OCI-LY3 (cell line): ENCODE results near the gene DIAPH2.

Experiments
- H2AFZ ChIP-seq: fragments of 200-600, 300-600 bp; shearing (Covaris generic); 2 replicates; pipeline ENCODE4 v1.6.0; 2014; ENCODE audit warnings: antibody characterized with exemption, low read depth, low read length
- H3K27ac ChIP-seq: fragments of 200-600, 300-600 bp; sonication (generic); 2 replicates; pipeline ENCODE4 v1.5.1; 2014; ENCODE audit warnings: mild to moderate bottlenecking, low read length, moderate library complexity, mixed read lengths
- H3K27me3 ChIP-seq: fragments of 200-600, 300-600 bp; sonication (generic); 2 replicates; pipeline ENCODE4 v1.6.1; 2014; ENCODE audit warnings: low read depth, low read length, mixed read lengths
- H3K36me3 ChIP-seq: fragments of 200-600, 300-600 bp; sonication (generic); replicated peaks from 2 replicates; pipeline ENCODE3; 2014; ENCODE audit warnings: low read depth, low read length, mixed read lengths
- H3K4me1 ChIP-seq: fragments of 300-600, 200-600 bp; sonication (generic); 2 replicates; pipeline ENCODE4 v1.6.1; 2014; ENCODE audit warnings: low read length, mixed read lengths
- H3K4me2 ChIP-seq: fragments of 200-600, 300-600 bp; sonication (generic); 2 replicates; pipeline ENCODE4 v1.6.1; 2014; ENCODE audit warnings: low read length, mixed read lengths
- H3K4me3 ChIP-seq: fragments of 300-600, 200-600 bp; sonication (generic); 2 replicates; pipeline ENCODE4 v1.5.1; 2014; ENCODE audit warnings: antibody characterized with exemption, mild to moderate bottlenecking, low read length, moderate library complexity
- H3K79me2 ChIP-seq: fragments of 300-600, 200-600 bp; shearing (Covaris generic); 2 replicates; pipeline ENCODE4 v1.6.1; 2014; ENCODE audit warnings: mild to moderate bottlenecking, low read length, mixed read lengths
- H3K9ac ChIP-seq: fragments of 300-600, 200-600 bp; shearing (Covaris generic); 2 replicates; pipeline ENCODE4 v1.6.0; 2014; ENCODE audit warnings: mild to moderate bottlenecking, low read length, moderate library complexity
- H3K9me3 ChIP-seq: fragments of 200-600, 300-600 bp; shearing (Covaris generic); 2 replicates; pipeline ENCODE4 v1.6.1; 2014; ENCODE audit warnings: low read length, mixed read lengths; ENCODE audit not compliant: insufficient read depth
- H4K20me1 ChIP-seq: fragments of 200-600, 300-600 bp; sonication (generic); 2 replicates; pipeline ENCODE4 v1.6.1; 2016; ENCODE audit warnings: low read length, mixed read lengths; ENCODE audit not compliant: insufficient read depth
- CTCF ChIP-seq: fragments of 200-600, 300-600 bp; sonication (generic); IDR thresholded peaks from 2 replicates; pipeline ENCODE4 v1.5.1; 2014; ENCODE audit warnings: antibody characterized with exemption, low read length, low read depth
- EZH2phosphoT487 ChIP-seq: fragments of 200-600 bp; shearing (Covaris generic); IDR thresholded peaks from 2 replicates; pipeline ENCODE4 v1.6.1; 2018; ENCODE audit warnings: antibody characterized with exemption, mixed run types, low read depth

The DIAPH2 gene

GRCh38 chrX:97474933-97475332 lies 790.3 kb downstream of the DIAPH2 start:
- Histone ChIP-seq H3K4me1 (no peaks in the 10 kb centered on the region), H3K27me3 (no peaks in the 10 kb centered on the region), H3K79me2 (no peaks in the 10 kb centered on the region), H3K9me3 (no peaks in the 10 kb centered on the region), H3K4me2 (no peak overlapping the region), H4K20me1 (no peaks in the 10 kb centered on the region), H3K36me3 (no peaks in the 10 kb centered on the region), H3K9ac (no peak overlapping the region), H3K4me3 (no peak overlapping the region), H2AFZ (no peak overlapping the region), H3K27ac (no peak overlapping the region)
- TF ChIP-seq EZH2phosphoT487 = no peak
- TF ChIP-seq CTCF = no peak

- Histone ChIP-seq H3K27ac (no peak overlapping the region), H3K9me3 (no peaks in the 10 kb centered on the region), H4K20me1 (no peaks in the 10 kb centered on the region), H2AFZ (no peak overlapping the region), H3K79me2 (no peaks in the 10 kb centered on the region), H3K4me3 (no peak overlapping the region), H3K4me1 (no peaks in the 10 kb centered on the region), H3K4me2 (no peak overlapping the region), H3K27me3 (no peaks in the 10 kb centered on the region), H3K9ac (no peak overlapping the region), H3K36me3 (no peaks in the 10 kb centered on the region)
- TF ChIP-seq EZH2phosphoT487 = no peak
- TF ChIP-seq CTCF = no peak
These were observed 794.7 kb downstream of the DIAPH2 start for GRCh38 chrX:97479106-97479890.

GRCh38 chrX:97481228-97481627 lies 796.6 kb downstream of the DIAPH2 start:
- Histone ChIP-seq H3K4me3 (no peak overlapping the region), H3K36me3 (no peaks in the 10 kb centered on the region), H3K4me2 (no peak overlapping the region), H4K20me1 (no peaks in the 10 kb centered on the region), H3K27me3 (no peaks in the 10 kb centered on the region), H3K79me2 (no peaks in the 10 kb centered on the region), H3K9ac (no peak overlapping the region), H2AFZ (no peak overlapping the region), H3K4me1 (no peaks in the 10 kb centered on the region), H3K27ac (no peak overlapping the region), H3K9me3 (no peaks in the 10 kb centered on the region)
- TF ChIP-seq CTCF = no peak
- TF ChIP-seq EZH2phosphoT487 = no peak

- Histone ChIP-seq H3K9ac (no peak overlapping the region), H2AFZ (no peak overlapping the region), H3K4me3 (no peak overlapping the region), H3K4me2 (no peak overlapping the region), H3K36me3 (no peaks in the 10 kb centered on the region), H3K4me1 (no peaks in the 10 kb centered on the region), H3K79me2 (no peaks in the 10 kb centered on the region), H3K27me3 (no peaks in the 10 kb centered on the region), H4K20me1 (no peaks in the 10 kb centered on the region), H3K27ac (no peak overlapping the region), H3K9me3 (no peaks in the 10 kb centered on the region)
- TF ChIP-seq CTCF = no peak
- TF ChIP-seq EZH2phosphoT487 = no peak
These were observed 798.1 kb downstream of the DIAPH2 start for GRCh38 chrX:97482666-97483300.
